HG03196 (cell line): ENCODE measurements around the gene NKX6-2.
"Not testable (repeated sequence)": the region's sequence is repeated elsewhere in the genome, so short reads cannot be mapped to it uniquely, and the experiment has no call there.

Experiments
- ATAC-seq: cut with Tn5 transposase; IDR thresholded peaks from one replicate; pipeline ENCODE4 v1.9.1; 2021; ENCODE audit not compliant: unreplicated experiment

NKX6-2 gene

GRCh38 chr10:132743196-132743924 is 42.6 kb downstream of the NKX6-2 start:
- not testable (repeated sequence) for ATAC-seq

GRCh38 chr10:132742837-132743194 is 43.1 kb downstream of the NKX6-2 start:
- ATAC-seq = no peak

DNA sequence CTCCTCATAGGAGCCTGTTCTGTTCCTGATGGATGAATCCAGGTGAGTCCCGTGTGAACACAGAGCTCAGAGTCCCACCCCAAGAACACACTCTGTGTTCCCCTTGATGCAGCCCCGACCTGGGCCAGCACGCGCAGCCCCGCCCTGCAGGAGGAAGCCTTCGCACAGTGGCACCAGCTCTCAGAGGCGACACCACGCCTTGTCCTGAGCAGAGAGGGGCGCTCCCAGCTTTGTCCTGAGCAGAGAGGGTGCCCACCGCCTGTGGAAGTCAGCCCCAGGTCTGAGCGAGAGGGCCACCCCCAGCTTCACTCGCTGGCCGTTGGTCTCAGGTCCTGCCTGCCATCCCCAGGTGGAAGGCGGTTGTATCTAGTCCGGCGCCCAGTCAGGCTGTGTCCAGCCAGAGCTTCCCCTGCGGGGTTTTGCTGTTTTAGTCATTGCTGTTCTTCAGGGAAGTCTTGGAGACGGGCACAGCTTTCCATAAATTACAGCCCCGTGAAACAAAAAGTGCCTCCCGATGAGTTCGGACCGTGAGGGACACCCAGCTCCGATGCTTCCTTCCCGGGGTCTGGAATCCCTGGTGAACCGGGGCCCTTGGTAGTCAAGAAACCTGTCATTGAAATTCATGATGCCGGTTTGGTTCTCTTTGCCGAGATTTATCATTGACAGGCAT is 43.6 kb downstream of the NKX6-2 start:
- no peak for ATAC-seq

GRCh38 chr10:132740588-132740987 is 45.4 kb downstream of the NKX6-2 start:
- no peak for ATAC-seq

DNA sequence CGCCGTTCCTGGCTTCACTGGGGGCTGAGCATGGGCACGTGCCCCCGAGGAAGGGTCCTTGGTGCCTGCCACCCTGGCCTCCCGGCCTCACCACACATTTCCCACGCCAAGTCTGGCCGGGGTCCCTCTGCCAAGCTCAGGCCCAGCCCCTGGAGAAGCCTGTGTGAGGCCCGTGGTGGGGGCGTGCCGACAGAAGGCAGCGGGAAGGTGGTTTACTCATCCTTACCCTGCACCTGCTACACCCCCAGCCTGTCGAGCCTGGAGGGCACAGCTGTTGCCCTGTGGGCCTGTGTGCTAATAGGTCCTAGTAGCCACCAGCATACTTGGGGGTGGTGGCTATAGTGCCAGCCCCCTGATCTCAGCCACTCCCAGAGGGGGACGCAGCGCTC is 46.7 kb downstream of the NKX6-2 start:
- ATAC-seq = no peak

GRCh38 chr10:132738454-132739224 is 47.3 kb downstream of the NKX6-2 start:
- no peak for ATAC-seq

GRCh38 chr10:132737390-132738048 is 48.4 kb downstream of the NKX6-2 start:
- ATAC-seq = no peak

DNA sequence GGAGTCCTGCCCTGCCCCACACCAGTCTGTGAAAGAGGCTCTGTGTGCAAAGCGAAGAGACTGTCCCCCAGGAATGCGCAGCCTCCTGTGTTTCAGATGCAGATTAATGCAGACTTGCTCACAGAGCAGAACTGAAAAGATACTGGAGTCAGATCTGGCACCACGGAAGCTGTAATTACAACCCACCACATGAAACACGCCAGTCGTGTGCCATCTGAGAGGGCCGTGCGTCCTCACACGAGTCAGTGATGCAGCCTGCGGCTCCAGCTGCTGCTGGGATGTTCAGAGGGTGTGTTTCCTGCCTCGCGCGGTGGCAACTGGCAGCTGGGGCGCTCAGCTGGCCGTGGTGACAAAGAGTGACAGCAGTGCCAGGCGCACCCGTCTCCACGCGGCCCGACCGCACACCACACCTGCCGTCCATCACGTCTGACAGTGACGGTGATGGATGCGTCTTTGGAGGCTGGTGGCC is 50.0 kb downstream of the NKX6-2 start:
- ATAC-seq = no peak

DNA sequence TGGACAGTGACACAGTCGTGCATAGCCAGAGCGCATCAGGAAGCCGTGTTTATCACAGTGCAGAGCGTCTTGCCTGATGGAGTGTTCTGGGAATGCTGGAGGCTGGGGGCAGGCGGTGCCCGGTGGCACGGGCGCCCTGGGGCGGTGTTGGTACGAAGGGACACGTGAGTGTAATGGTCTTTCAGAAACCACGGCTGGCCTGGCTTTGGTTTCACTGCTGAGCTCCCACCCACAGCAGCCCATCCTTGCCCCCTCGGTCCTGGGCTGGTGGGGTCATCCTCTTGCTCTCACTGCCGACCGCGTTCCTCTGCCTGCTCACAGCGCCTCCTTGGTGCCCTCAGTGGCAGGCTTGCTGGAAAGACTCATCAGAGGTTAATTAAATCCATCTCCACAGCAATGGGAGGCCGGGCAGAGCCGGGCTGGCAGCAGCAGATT is 50.6 kb downstream of the NKX6-2 start:
- no peak for ATAC-seq

DNA sequence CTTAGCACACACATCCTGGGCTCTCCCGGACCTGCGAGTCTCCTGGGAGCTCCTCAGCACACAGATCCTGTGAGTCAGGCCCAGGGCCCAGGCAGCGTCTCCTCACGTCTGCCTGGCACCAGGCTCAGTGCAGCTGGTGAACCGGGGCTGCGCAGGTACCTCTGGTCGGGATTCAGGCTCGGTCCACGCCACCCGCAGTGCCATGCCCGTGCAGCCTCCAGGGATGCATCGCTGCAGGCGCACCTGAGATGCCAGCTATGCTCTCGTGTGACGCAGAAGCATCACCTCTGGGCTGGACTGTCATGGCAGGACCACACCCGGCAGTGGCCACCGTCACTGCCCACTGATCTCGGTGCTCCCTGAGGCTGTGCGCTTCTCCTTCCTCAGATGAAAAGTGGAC is 52.0 kb downstream of the NKX6-2 start:
- ATAC-seq = no peak
